NCI-H345 treated with DMSO at 0.1 percent for 48 hours (cell line): ENCODE measurements around the gene CDH23.

Experiments used
- DNase-seq: peaks from one replicate; lab custom pipeline; 2025; ENCODE audit not compliant: unreplicated experiment; lab: John Stamatoyannopoulos, UW

CDH23 gene

GRCh38 chr10:71778071-71778825 lies 381.5 kb downstream of the CDH23 start:
- DNase-seq: no peak

- DNase-seq: no peak
Observed at GRCh38 chr10:71779641-71780040, 382.9 kb downstream of the CDH23 start.

GRCh38 chr10:71780156-71780555 lies 383.4 kb downstream of the CDH23 start:
- DNase-seq: no peak

- DNase-seq: no peak
Observed at GRCh38 chr10:71780719-71781118, 384.0 kb downstream of the CDH23 start.

- no peak for DNase-seq
Observed at GRCh38 chr10:71782221-71782916, 385.6 kb downstream of the CDH23 start.

- DNase-seq: no peak
Observed at GRCh38 chr10:71782917-71783490, 386.3 kb downstream of the CDH23 start.

GRCh38 chr10:71783917-71784678 lies 387.4 kb downstream of the CDH23 start:
- no peak for DNase-seq

- no peak for DNase-seq
Observed at GRCh38 chr10:71784679-71785272, 388.1 kb downstream of the CDH23 start.

- no peak for DNase-seq
Observed at GRCh38 chr10:71788954-71789353, 392.2 kb downstream of the CDH23 start.

- no peak for DNase-seq
Observed at GRCh38 chr10:71789871-71790270, 393.2 kb downstream of the CDH23 start.

- DNase-seq: no peak
Observed at GRCh38 chr10:71790749-71791440, 394.2 kb downstream of the CDH23 start.

- DNase-seq: no peak
Observed at GRCh38 chr10:71795248-71795647, 398.5 kb downstream of the CDH23 start.

- DNase-seq: no peak
Observed at GRCh38 chr10:71796749-71797405, 400.2 kb downstream of the CDH23 start.

- no peak for DNase-seq
Observed at GRCh38 chr10:71797533-71798307, 401.0 kb downstream of the CDH23 start.

GRCh38 chr10:71798308-71798624 lies 401.5 kb downstream of the CDH23 start:
- no peak for DNase-seq

- DNase-seq: no peak
Observed at GRCh38 chr10:71799112-71799511, 402.4 kb downstream of the CDH23 start.

GRCh38 chr10:71799608-71800453 lies 403.1 kb downstream of the CDH23 start:
- DNase-seq: no peak

GRCh38 chr10:71801361-71801760 lies 404.6 kb downstream of the CDH23 start:
- DNase-seq: no peak
